GM23338 (cell line): ENCODE data around the gene ATG2A. TPM values are rescaled to one million over a fixed set of nuclear protein-coding genes. Genes with fewer than 3 reads are reported as not detected.

Source experiments
- ATAC-seq: fragments of 200-7000 bp; cut with Tn5 transposase; 3 replicates; pipeline ENCODE4 v1.9.1; 2020
- DNase-seq: peaks from one replicate; pipeline ENCODE4 v3.0.0-alpha.2; 2015; ENCODE audit warnings: low spot score
- H2AFZ ChIP-seq: fragments of 200-600 bp; sonication (generic); 2 replicates; pipeline ENCODE4 v1.8.0; 2016; ENCODE audit warnings: antibody characterized with exemption, mild to moderate bottlenecking, moderate library complexity
- H3F3A ChIP-seq: fragments of 200-600 bp; sonication (generic); replicated peaks from 2 replicates; pipeline ENCODE4 v1.8.0; 2017; ENCODE audit warnings: antibody characterized with exemption, mixed run types, low read depth
- H3K27ac ChIP-seq: fragments of 200-600 bp; sonication (generic); 2 replicates; pipeline ENCODE4 v1.6.1; 2016; ENCODE audit warnings: low read depth
- H3K27me3 ChIP-seq: fragments of 200-600 bp; sonication (generic); 2 replicates; pipeline ENCODE4 v1.8.0; 2016; ENCODE audit warnings: mild to moderate bottlenecking, mixed run types, moderate library complexity; ENCODE audit not compliant: insufficient read depth
- H3K36me3 ChIP-seq: fragments of 200-600 bp; sonication (generic); 2 replicates; pipeline ENCODE4 v1.8.0; 2016; ENCODE audit warnings: mild to moderate bottlenecking; ENCODE audit not compliant: insufficient read depth
- H3K4me1 ChIP-seq: fragments of 200-600 bp; sonication (generic); 2 replicates; pipeline ENCODE4 v1.8.0; 2016; ENCODE audit warnings: mild to moderate bottlenecking, moderate library complexity; ENCODE audit not compliant: insufficient read depth
- H3K4me2 ChIP-seq: fragments of 200-600 bp; sonication (generic); 2 replicates; pipeline ENCODE4 v1.7.1; 2017; ENCODE audit warnings: mixed run types
- H3K4me3 ChIP-seq: fragments of 200-600 bp; sonication (generic); 2 replicates; pipeline ENCODE4 v1.6.1; 2016; ENCODE audit warnings: mixed run types
- H3K79me2 ChIP-seq: fragments of 200-600 bp; sonication (generic); replicated peaks from 2 replicates; pipeline ENCODE4 v1.8.0; 2017; ENCODE audit warnings: mild to moderate bottlenecking; ENCODE audit not compliant: insufficient read depth
- H3K9me2 ChIP-seq: fragments of 200-600 bp; sonication (generic); 2 replicates; pipeline ENCODE4 v1.8.0; 2017; ENCODE audit not compliant: insufficient read depth
- H4K20me1 ChIP-seq: fragments of 200-600 bp; sonication (generic); replicated peaks from 2 replicates; pipeline ENCODE4 v1.8.0; 2017; ENCODE audit warnings: mild to moderate bottlenecking; ENCODE audit not compliant: insufficient read depth
- H3K27ac Mint-ChIP-seq: 2 replicates; pipeline ENCODE4 v1.8.0; 2020; ENCODE audit warnings: inconsistent platforms, mild to moderate bottlenecking, moderate library complexity, mixed read lengths
- H3K27me3 Mint-ChIP-seq: 3 replicates; pipeline ENCODE4 v1.8.0; 2022; ENCODE audit warnings: low read depth, mild to moderate bottlenecking, moderate library complexity, mixed read lengths, inconsistent platforms; ENCODE audit not compliant: insufficient read depth, poor library complexity
- H3K36me3 Mint-ChIP-seq: 3 replicates; pipeline ENCODE4 v1.8.0; 2021; ENCODE audit warnings: low read depth, mild to moderate bottlenecking, inconsistent platforms, moderate library complexity, mixed read lengths
- H3K4me1 Mint-ChIP-seq: 3 replicates; pipeline ENCODE4 v1.8.0; 2020; ENCODE audit warnings: mild to moderate bottlenecking, inconsistent platforms, mixed read lengths
- H3K4me3 Mint-ChIP-seq: 3 replicates; pipeline ENCODE4 v1.8.0; 2021; ENCODE audit warnings: moderate library complexity, mild to moderate bottlenecking, inconsistent platforms, mixed read lengths
- H3K9me3 Mint-ChIP-seq: 3 replicates; pipeline ENCODE4 v1.8.0; 2020; ENCODE audit warnings: moderate library complexity, mild to moderate bottlenecking, inconsistent platforms, mixed read lengths
- CREB1 ChIP-seq: fragments of 250-450 bp; sonication (Bioruptor Pico); IDR thresholded peaks from 2 replicates; pipeline ENCODE4 v1.5.0; 2020; ENCODE audit warnings: low read depth, mild to moderate bottlenecking, moderate library complexity
- CTCF ChIP-seq, 2 experiments: fragments of 200-600 bp in 1 of 2; sonication (generic) in 1 of 2; conservative IDR thresholded peaks; 2 replicates each; pipeline versions ENCODE4 v1.5.1 to v1.6.1; 2016 to 2017; ENCODE audit warnings: antibody characterized with exemption in 2 of 2, low read depth in 2 of 2, mild to moderate bottlenecking in 2 of 2, moderate library complexity in 1 of 2
- ETS1 ChIP-seq: IDR thresholded peaks from 2 replicates; pipeline ENCODE4 v1.6.1; 2016; ENCODE audit warnings: antibody characterized with exemption
- EZH2 ChIP-seq: fragments of 200-600 bp; sonication (generic); IDR thresholded peaks from one replicate; pipeline ENCODE4 v1.8.0; 2017; ENCODE audit warnings: antibody characterized with exemption, mild to moderate bottlenecking, low read depth; ENCODE audit not compliant: unreplicated experiment
- EZH2phosphoT487 ChIP-seq: fragments of 200-600 bp; sonication (generic); IDR thresholded peaks from one replicate; pipeline ENCODE4 v1.8.1; 2018; ENCODE audit warnings: antibody characterized with exemption; ENCODE audit not compliant: unreplicated experiment
- JUNB ChIP-seq: IDR thresholded peaks from one replicate; pipeline ENCODE4 v1.6.1; 2016; ENCODE audit warnings: antibody characterized with exemption; ENCODE audit not compliant: unreplicated experiment
- NANOG ChIP-seq: IDR thresholded peaks from 2 replicates; pipeline ENCODE4 v1.6.1; 2016; ENCODE audit warnings: antibody characterized with exemption, borderline replicate concordance
- REST ChIP-seq: IDR thresholded peaks from one replicate; pipeline ENCODE4 v1.6.1; 2018; ENCODE audit warnings: antibody characterized with exemption; ENCODE audit not compliant: unreplicated experiment
- STAT1 ChIP-seq: IDR thresholded peaks from one replicate; pipeline ENCODE4 v1.6.1; 2016; ENCODE audit warnings: antibody characterized with exemption; ENCODE audit not compliant: unreplicated experiment
- ZNF331 ChIP-seq: fragments of 250-450 bp; sonication (Bioruptor Pico); IDR thresholded peaks from 2 replicates; pipeline ENCODE4 v1.5.0; 2020; ENCODE audit warnings: low read depth, mild to moderate bottlenecking, moderate library complexity
- polyA plus RNA-seq: library from polyadenylated mRNA; unstranded; fragments of >200 nt; fragmentation: Nextera tagmentation; extraction: Ambion mirVana; gene quantifications from 2 replicates; pipeline ENCODE4 v1.2.1, GENCODE V29; 2016
- total RNA-seq: library from RNA; depleted of rRNA; stranded (reverse); fragments of >200 nt; shearing (Covaris generic); gene quantifications from 2 replicates; pipeline ENCODE4 v1.2.3, GENCODE V29; 2014

The ATG2A gene
- total and polyA plus RNA-seq, 2 experiments from 2014 or later, result 8.7 to 31.7 TPM

GRCh38 chr11:64932324-64932723 is 15.3 kb upstream of the ATG2A start (continued):
- TF ChIP-seq CREB1 (no peak), CTCF (conservative IDR thresholded peaks at IDR 0.05; ENCODE audit: low read depth in 2 of 2) (no peak), EZH2phosphoT487 (no peak), REST (no peak), EZH2 (no peak), ZNF331 (CRISPR knock-in tag) (no peak), JUNB (no peak), STAT1 (no peak)

GRCh38 chr11:64931290-64931689 is 14.3 kb upstream of the ATG2A start:
- Mint-ChIP-seq H3K4me3 (no peak overlapping the region), H3K27ac (no peak overlapping the region), H3K4me1 (peaks cover 27% of the 10 kb centered on the region), H3K9me3 (no peaks in the 10 kb centered on the region), H3K36me3 (no peaks in the 10 kb centered on the region), H3K27me3 (peaks cover 15% of the 10 kb centered on the region)
- H3K27me3 ChIP-seq, result no peaks in the 10 kb centered on the region
- no peak overlapping the region for H3K4me2 ChIP-seq
- no peak for TF ChIP-seq CREB1
- peaks cover 4% of the 10 kb centered on the region; the same call in 1 of the 2 replicates for H3K4me1 ChIP-seq
- no peaks in the 10 kb centered on the region for H3K79me2 ChIP-seq
- no peak for DNase-seq
- no peak overlapping the region for H3K27ac ChIP-seq
- H3K4me3 ChIP-seq, result no peak overlapping the region
- no peaks in the 10 kb centered on the region for H3K36me3 ChIP-seq
- no peaks in the 10 kb centered on the region for H3K9me2 ChIP-seq
- ATAC-seq, result no peak
- no peaks in the 10 kb centered on the region; the same call in 1 of the 2 replicates for H4K20me1 ChIP-seq
- no peak overlapping the region for H2AFZ ChIP-seq
- H3F3A ChIP-seq, result no peaks in the 10 kb centered on the region

- Histone ChIP-seq H3K4me2 (no peak overlapping the region), H3K4me1 (no peaks in the 10 kb centered on the region), H3K79me2 (no peaks in the 10 kb centered on the region), H3K4me3 (no peak overlapping the region), H4K20me1 (no peaks in the 10 kb centered on the region; the same call in 1 of the 2 replicates), H3K27me3 (no peaks in the 10 kb centered on the region), H3F3A (no peaks in the 10 kb centered on the region), H2AFZ (no peak overlapping the region), H3K27ac (no peak overlapping the region), H3K9me2 (no peaks in the 10 kb centered on the region), H3K36me3 (no peaks in the 10 kb centered on the region)
- H3K27ac Mint-ChIP-seq, result no peak overlapping the region
- no peak for ATAC-seq
- H3K27me3 Mint-ChIP-seq, result peaks cover 9% of the 10 kb centered on the region
- DNase-seq, result no peak
- no peaks in the 10 kb centered on the region for H3K9me3 Mint-ChIP-seq
- no peaks in the 10 kb centered on the region for H3K36me3 Mint-ChIP-seq
- no peak overlapping the region for H3K4me3 Mint-ChIP-seq
- peaks cover 19% of the 10 kb centered on the region for H3K4me1 Mint-ChIP-seq
- no peak for TF ChIP-seq ETS1
- TF ChIP-seq REST, result no peak
- no peak for TF ChIP-seq ZNF331 (CRISPR knock-in tag)
- TF ChIP-seq EZH2, result no peak
- no peak for TF ChIP-seq NANOG
- no peak for TF ChIP-seq CTCF (conservative IDR thresholded peaks at IDR 0.05; ENCODE audit: low read depth in 2 of 2)
- TF ChIP-seq EZH2phosphoT487, result no peak
- TF ChIP-seq STAT1, result no peak
These were observed 13.3 kb upstream of the ATG2A start for GRCh38 chr11:64930340-64930739.
